Measurements from ENCODE around the gene SPTBN1. TPM values are rescaled to one million over a fixed set of nuclear protein-coding genes. Genes with fewer than 3 reads are reported as not detected.

Gene SPTBN1
- total and polyA plus RNA-seq, 9 of the 15 experiments (the other 6 are each of a cell fraction or from before 2014, with no cell fraction given) = 8.9 to 66.8 (median 31.4) TPM

- no peak overlapping the region for H3K9ac ChIP-seq (ENCODE audit: insufficient read depth in 1 of 2, low read depth in 2 of 2, low read length in 2 of 2)
- no peak overlapping the region for H3K4me2 ChIP-seq (ENCODE audit: insufficient read depth, low read length)
- no peak for DNase-seq (ENCODE audit: extremely low read depth in 1 of 4, low spot score in 3 of 4)
- TF ChIP-seq ZNF324 (CRISPR knock-in tag; IDR thresholded peaks at IDR 0.05) (no peak), ZNF644 (tag; IDR thresholded peaks at IDR 0.05; ENCODE audit: low read depth) (no peak), FUS (optimal IDR thresholded peaks at IDR 0.05; ENCODE audit: low read depth, low read length) (no peak), POLR3G (IDR thresholded peaks at IDR 0.05; ENCODE audit: extremely low read depth, insufficient read length, insufficient replicate concordance) (no peak), CTBP1 (IDR thresholded peaks at IDR 0.05; ENCODE audit: borderline replicate concordance) (no peak), MEF2A (IDR thresholded peaks at IDR 0.05; ENCODE audit: control insufficient read depth, low read depth, low read length) (no peak), BHLHE40 (IDR thresholded peaks at IDR 0.05; ENCODE audit: low read length) (no peak), ZNF778 (CRISPR knock-in tag; IDR thresholded peaks at IDR 0.05) (no peak), ZNF695 (CRISPR knock-in tag; IDR thresholded peaks at IDR 0.05) (no peak), HNRNPL (IDR thresholded peaks at IDR 0.05; ENCODE audit: low read depth, low read length) (no peak), ZNF707 (CRISPR knock-in tag; conservative IDR thresholded peaks at IDR 0.05) (no peak), EGR1 (conservative IDR thresholded peaks at IDR 0.05) (no peak), ZNF431 (CRISPR knock-in tag; IDR thresholded peaks at IDR 0.05) (no peak), ZFP91 (CRISPR knock-in tag; IDR thresholded peaks at IDR 0.05) (no peak), CREBBP (IDR thresholded peaks at IDR 0.05; ENCODE audit: low read depth, low read length) (no peak), ATF1 (CRISPR knock-in tag; IDR thresholded peaks at IDR 0.05) (no peak), ATF1 (tag; IDR thresholded peaks at IDR 0.05) (no peak)
- TF ChIP-seq, protein P1, sequence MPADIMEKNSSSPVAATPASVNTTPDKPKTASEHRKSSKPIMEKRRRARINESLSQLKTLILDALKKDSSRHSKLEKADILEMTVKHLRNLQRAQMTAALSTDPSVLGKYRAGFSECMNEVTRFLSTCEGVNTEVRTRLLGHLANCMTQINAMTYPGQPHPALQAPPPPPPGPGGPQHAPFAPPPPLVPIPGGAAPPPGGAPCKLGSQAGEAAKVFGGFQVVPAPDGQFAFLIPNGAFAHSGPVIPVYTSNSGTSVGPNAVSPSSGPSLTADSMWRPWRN (IDR thresholded peaks at IDR 0.05; ENCODE audit: low read depth) = no peak
- TF ChIP-seq, protein P2, sequence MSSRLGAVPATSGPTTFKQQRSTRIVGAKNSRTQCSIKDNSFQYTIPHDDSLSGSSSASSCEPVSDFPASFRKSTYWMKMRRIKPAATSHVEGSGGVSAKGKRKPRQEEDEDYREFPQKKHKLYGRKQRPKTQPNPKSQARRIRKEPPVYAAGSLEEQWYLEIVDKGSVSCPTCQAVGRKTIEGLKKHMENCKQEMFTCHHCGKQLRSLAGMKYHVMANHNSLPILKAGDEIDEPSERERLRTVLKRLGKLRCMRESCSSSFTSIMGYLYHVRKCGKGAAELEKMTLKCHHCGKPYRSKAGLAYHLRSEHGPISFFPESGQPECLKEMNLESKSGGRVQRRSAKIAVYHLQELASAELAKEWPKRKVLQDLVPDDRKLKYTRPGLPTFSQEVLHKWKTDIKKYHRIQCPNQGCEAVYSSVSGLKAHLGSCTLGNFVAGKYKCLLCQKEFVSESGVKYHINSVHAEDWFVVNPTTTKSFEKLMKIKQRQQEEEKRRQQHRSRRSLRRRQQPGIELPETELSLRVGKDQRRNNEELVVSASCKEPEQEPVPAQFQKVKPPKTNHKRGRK (tag; IDR thresholded peaks at IDR 0.05) = no peak
- TF ChIP-seq, protein P3, sequence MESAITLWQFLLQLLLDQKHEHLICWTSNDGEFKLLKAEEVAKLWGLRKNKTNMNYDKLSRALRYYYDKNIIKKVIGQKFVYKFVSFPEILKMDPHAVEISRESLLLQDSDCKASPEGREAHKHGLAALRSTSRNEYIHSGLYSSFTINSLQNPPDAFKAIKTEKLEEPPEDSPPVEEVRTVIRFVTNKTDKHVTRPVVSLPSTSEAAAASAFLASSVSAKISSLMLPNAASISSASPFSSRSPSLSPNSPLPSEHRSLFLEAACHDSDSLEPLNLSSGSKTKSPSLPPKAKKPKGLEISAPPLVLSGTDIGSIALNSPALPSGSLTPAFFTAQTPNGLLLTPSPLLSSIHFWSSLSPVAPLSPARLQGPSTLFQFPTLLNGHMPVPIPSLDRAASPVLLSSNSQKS (CRISPR knock-in tag; IDR thresholded peaks at IDR 0.05) = no peak
- H3K9me1 ChIP-seq (ENCODE audit: control insufficient read depth, insufficient read depth, low read length) = no peaks in the 10 kb centered on the region
- no peaks in the 10 kb centered on the region for H3K9me3 ChIP-seq (replicated peaks; ENCODE audit: control insufficient read depth, insufficient read depth, low read depth, low read length)
- intact Hi-C loops (cut with micrococcal nuclease) = no loop called here
- no peaks in the 10 kb centered on the region for H4K20me1 ChIP-seq (replicated peaks; ENCODE audit: control insufficient read depth, insufficient read depth, low read length)
- no peak overlapping the region for H2AFZ ChIP-seq (ENCODE audit: low read depth, low read length)
- FAIRE-seq = no peak
- ATAC-seq = no peak
- ChIA-PET POLR2A (interaction anchor here (1.1 to 5.3 kb wide), 4 partner anchors 9 to 142 kb away, joined by 3 to 28 read pairs (median 4); no protein-coding TSS in a partner anchor), CTCF (ENCODE audit: low intra/inter-chr PET ratio) (no interaction called here)
- H3K27ac ChIP-seq (ENCODE audit: extremely low read depth, low read depth, low read length) = no peak overlapping the region
- in situ Hi-C loops (cut with MboI) = no loop called here
- H3K4me1 ChIP-seq (replicated peaks in 1 of 2; ENCODE audit: control insufficient read depth in 2 of 2, insufficient read depth in 2 of 2, low read length in 2 of 2) = peaks cover 0 to 13% of the 10 kb centered on the region in 2 experiments; a peak in 2 of 5 replicates
- H3K79me2 ChIP-seq (ENCODE audit: control insufficient read depth, insufficient read depth, low read length) = no peaks in the 10 kb centered on the region
- no peaks in the 10 kb centered on the region for H3K36me3 ChIP-seq (ENCODE audit: control insufficient read depth, insufficient read depth, low read length)
- no peak overlapping the region for H3K4me3 ChIP-seq
- WGBS (ENCODE audit: insufficient coverage, low coverage, missing lambda C conversion rate) = 26% methylated on average over 4 of the region's 4 CpGs
- H3K27me3 ChIP-seq (ENCODE audit: control insufficient read depth in 2 of 2, insufficient read depth in 2 of 2, low read length in 2 of 2) = no peaks in the 10 kb centered on the region
- BruUV-seq (replicated peaks) = no TSS peak
Measured at GRCh38 chr2:54549917-54550518, 93.9 kb downstream of the SPTBN1 start.

Data from K562 (cell line).